GM18951 (cell line): ENCODE measurements around the gene ASPDH.

Experiments
- POLR2A ChIP-seq: IDR thresholded peaks from 4 replicates; pipeline ENCODE4 v1.6.1; 2011; ENCODE audit warnings: mild to moderate bottlenecking; ENCODE audit not compliant: insufficient read length, insufficient read depth; ENCODE audit errors: extremely low read depth
- in situ Hi-C: fragments of 300-500 bp; cut with MboI; formaldehyde crosslinking; loops from one replicate; pipeline ENCODE4 v1.12.0; 2022; ENCODE audit warnings: low sequenced_read_pairs, mixed read lengths, inconsistent platforms; ENCODE audit not compliant: unreplicated experiment

Gene ASPDH

DNA sequence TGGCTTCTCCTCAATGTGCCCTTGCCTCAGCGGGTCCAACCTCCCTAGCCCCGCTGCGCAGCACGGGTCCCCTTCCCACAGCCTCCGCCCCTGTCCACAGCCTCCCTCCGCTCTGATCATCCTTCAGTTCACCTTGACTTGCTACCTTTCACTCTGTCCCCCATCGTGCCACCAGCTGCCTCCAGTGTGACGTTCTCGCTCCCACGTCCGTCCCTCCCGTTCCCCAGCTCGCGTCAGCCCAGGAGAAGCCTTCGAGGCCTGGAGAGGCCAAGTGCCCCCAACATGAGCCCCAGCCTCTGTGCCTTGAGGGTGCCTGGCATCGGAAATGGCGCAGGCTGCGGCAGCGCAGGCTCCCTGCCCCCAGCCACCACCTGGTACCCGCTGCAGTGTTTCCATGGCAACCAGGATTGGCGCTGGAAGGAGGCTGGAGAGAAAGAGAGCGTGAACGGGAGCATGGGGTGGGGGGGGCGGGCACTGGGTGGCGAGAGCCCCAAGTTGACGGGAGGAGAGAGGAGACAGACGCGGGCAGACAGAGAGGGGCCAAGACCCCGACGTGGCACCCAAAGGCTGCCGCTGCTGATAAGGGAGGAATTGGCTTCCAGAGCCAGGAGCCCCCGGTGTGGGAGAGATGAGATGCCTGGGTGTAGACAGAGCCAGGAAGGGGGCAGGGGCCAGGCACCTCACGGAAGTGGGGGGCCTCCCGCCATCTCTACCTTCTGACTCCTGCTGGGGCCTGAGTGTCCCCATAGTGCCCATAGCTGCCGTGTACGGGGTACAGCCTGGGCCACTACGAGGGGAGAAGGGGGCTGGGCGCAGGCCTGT, 844 bp upstream of the ASPDH start:
- no peak for TF ChIP-seq POLR2A
- in situ Hi-C loops: no loop called here

DNA sequence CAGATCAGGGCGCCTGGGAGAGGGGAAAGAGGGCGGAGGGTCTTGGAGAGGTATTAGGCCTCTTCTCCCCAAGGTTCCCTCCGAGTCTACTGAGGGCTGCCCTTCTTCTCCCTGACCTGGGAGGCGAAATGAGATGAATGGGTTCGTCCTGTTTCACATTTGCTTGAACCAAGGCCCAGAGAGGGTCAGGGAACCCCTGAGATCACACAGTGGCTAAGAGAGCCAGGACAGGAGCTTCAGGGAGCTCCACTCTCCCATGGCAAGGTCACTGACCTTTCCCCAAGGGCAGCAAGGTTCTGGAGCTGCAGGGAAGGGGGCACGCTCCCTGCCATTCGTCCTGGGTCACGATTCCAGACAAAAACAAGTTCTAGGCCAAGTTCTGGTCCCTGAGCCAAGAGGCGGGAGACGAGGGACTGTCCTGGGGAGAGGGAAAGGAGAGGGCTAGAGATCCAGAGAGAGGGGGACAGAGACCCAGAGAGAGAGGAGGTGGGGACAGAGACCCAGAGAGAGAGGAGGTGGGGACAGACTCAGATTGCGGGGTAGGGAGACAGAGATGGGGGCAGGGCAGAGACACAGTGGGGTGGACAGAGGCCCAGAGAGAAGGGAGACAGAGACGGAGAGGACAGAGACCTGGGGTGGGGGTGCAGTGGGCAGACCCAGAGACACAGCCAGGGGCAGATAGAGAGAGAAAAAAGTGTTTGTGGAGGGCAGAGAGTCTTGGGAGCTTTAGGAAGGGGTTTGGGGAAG, 541 bp downstream of the ASPDH start:
- TF ChIP-seq POLR2A: no peak
- in situ Hi-C loops: no loop called here

GRCh38 chr19:50512112-50512998, 1.4 kb downstream of the ASPDH start:
- in situ Hi-C loops: no loop called here
- no peak for TF ChIP-seq POLR2A

- TF ChIP-seq POLR2A: peak; percentile 64
These were observed 2.5 kb downstream of the ASPDH start, which contains the start of gene JOSD2 for GRCh38 chr19:50511069-50511822. Gene JOSD2 (minus strand): TSS chr19:50511191. CDS start chr19:50510431, 760 bp downstream.

GRCh38 chr19:50510700-50511068, 3.0 kb downstream of the ASPDH start:
- in situ Hi-C loops: no loop called here
- no peak for TF ChIP-seq POLR2A

More at GRCh38 chr19:50511069-50511822, 2.5 kb downstream of the ASPDH start, which contains the start of gene JOSD2:
- in situ Hi-C loops: no loop called here

- no peak for TF ChIP-seq POLR2A
- in situ Hi-C loops: no loop called here
These were observed 3.5 kb downstream of the ASPDH start for GRCh38 chr19:50510121-50510670.

GRCh38 chr19:50509366-50509765, 4.3 kb downstream of the ASPDH start:
- no peak for TF ChIP-seq POLR2A
- in situ Hi-C loops: no loop called here

- in situ Hi-C loops: no loop called here
- TF ChIP-seq POLR2A: no peak
These were observed 4.9 kb downstream of the ASPDH start for GRCh38 chr19:50508843-50509190.

- no peak for TF ChIP-seq POLR2A
- in situ Hi-C loops: no loop called here
These were observed 6.3 kb downstream of the ASPDH start for GRCh38 chr19:50507376-50507775.

- in situ Hi-C loops: no loop called here
- no peak for TF ChIP-seq POLR2A
These were observed 7.0 kb downstream of the ASPDH start for GRCh38 chr19:50506700-50507099.

DNA sequence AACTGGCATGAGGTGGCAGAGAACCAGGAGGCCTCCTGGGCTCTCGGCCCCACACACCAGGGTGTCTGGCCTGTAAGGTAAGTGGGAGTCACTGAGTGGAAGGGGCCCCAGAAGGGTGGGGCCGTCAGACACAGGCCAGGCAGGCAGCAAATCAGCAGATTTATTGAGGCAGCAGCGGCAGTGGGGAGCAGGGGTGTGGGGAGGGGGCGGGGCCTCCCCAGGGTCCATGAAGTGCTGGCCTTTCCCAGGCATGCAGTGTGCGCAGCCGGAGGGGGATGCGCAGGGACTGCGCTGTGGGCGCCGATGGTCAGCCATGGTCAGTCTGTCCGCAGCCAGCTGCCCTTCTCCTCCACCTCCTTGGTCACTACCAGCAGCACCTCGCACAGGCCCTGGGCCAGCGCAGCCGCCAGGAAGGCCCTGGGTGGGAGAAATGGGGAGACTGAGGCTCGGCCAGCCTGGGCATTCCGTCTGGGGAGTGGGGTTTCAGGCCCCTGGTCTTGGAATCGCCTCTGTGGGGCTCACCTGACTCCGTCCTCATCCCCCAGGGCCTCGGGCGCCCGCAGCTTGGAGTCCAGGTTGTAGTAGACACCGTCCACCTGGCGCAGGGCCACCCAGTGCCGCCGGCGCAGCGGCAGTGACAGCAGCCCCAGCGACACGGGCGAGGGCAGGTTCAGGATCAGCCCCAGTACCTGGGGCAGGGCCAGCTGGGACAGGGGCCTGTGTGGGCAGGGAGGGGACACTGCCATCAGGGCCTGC, 7.7 kb downstream of the ASPDH start:
- TF ChIP-seq POLR2A: no peak
- in situ Hi-C loops: no loop called here
